Esophagus muscularis mucosa (tissue), 4 donors: ENCODE measurements around the gene NRARP. TPM values are rescaled to one million over a fixed set of nuclear protein-coding genes. Genes with fewer than 3 reads are reported as not detected.

Source experiments
- total RNA-seq, 4 donors: library from RNA; depleted of rRNA; stranded (reverse); fragments of >200 nt; gene quantifications; one replicate each; pipeline versions ENCODE4 v1.1.0 to v1.2.1, GENCODE V29; 2016

Gene NRARP
- total RNA-seq, 4 donors from 2014 or later: 2.9 to 10.3 (median 7.2) TPM

Other genes with a start within 250 kb of the NRARP start
- 1 to 10 TPM in 2 of 4 donors, under 1 TPM in 2; 0.42 to 1.2 (median 1.0) TPM for gene ENTPD2, start 248.2 kb downstream of the NRARP start, total RNA-seq
- under 1 TPM in 3 of 4 donors, not detected in 1; 0.17 to 0.40 (median 0.26) TPM for gene SAPCD2, start 231.7 kb downstream of the NRARP start, total RNA-seq
- 1 to 10 TPM; 3.6 to 5.8 (median 5.0) TPM for gene UAP1L1, start 224.8 kb downstream of the NRARP start, total RNA-seq
- 10 to 100 TPM; 22.4 to 36.6 (median 27.0) TPM for gene MAN1B1, start 215.3 kb downstream of the NRARP start, total RNA-seq
- gene DPP7, start 187.5 kb downstream of the NRARP start, total RNA-seq: 100 to 1,000 TPM in 2 of 4 donors, 10 to 100 TPM in 2; 90.1 to 121 (median 104) TPM
- under 1 TPM in 3 of 4 donors, not detected in 1; 0.11 to 0.50 (median 0.19) TPM for gene GRIN1, start 163.1 kb downstream of the NRARP start, total RNA-seq
- gene LRRC26, start 132.2 kb downstream of the NRARP start, total RNA-seq: not detected
- gene TMEM210, start 130.2 kb downstream of the NRARP start, total RNA-seq: not detected
- gene ANAPC2, start 113.7 kb downstream of the NRARP start, total RNA-seq: 10 to 100 TPM; 18.7 to 28.7 (median 25.1) TPM
- gene SSNA1, start 113.6 kb downstream of the NRARP start, total RNA-seq: 10 to 100 TPM; 58.2 to 99.5 (median 76.7) TPM
- 10 to 100 TPM in 1 of 4 donors, 1 to 10 TPM in 3; 4.1 to 12.6 (median 7.7) TPM for gene TPRN, start 101.5 kb downstream of the NRARP start, total RNA-seq
- 10 to 100 TPM; 28.8 to 45.8 (median 34.8) TPM for gene TMEM203, start 96.6 kb downstream of the NRARP start, total RNA-seq
- 10 to 100 TPM in 1 of 4 donors, 1 to 10 TPM in 3; 6.5 to 12.3 (median 8.0) TPM for gene NDOR1, start 96.6 kb downstream of the NRARP start, total RNA-seq
- gene RNF208, start 80.0 kb downstream of the NRARP start, total RNA-seq: 1 to 10 TPM; 1.2 to 4.2 (median 2.4) TPM
- under 1 TPM in 3 of 4 donors, not detected in 1; 0.33 to 0.45 (median 0.40) TPM for gene CYSRT1, start 77.1 kb downstream of the NRARP start, total RNA-seq
- gene RNF224, start 74.8 kb downstream of the NRARP start, total RNA-seq: not detected
- not detected for gene SLC34A3, start 71.4 kb downstream of the NRARP start, total RNA-seq
- 100 to 1,000 TPM; 227 to 469 (median 304) TPM for gene TUBB4B, start 61.0 kb downstream of the NRARP start, total RNA-seq
- not detected for gene STPG3, start 51.0 kb downstream of the NRARP start, total RNA-seq
- gene NELFB, start 46.9 kb downstream of the NRARP start, total RNA-seq: 10 to 100 TPM; 26.6 to 73.2 (median 48.8) TPM
- gene TOR4A, start 24.5 kb downstream of the NRARP start, total RNA-seq: 1 to 10 TPM; 5.0 to 9.2 (median 7.3) TPM
- gene EXD3, start 120.9 kb upstream of the NRARP start, total RNA-seq: 10 to 100 TPM in 3 of 4 donors, 1 to 10 TPM in 1; 8.3 to 22.3 (median 14.2) TPM
- gene NOXA1, start 121.1 kb upstream of the NRARP start, total RNA-seq: 1 to 10 TPM; 2.1 to 4.0 (median 3.0) TPM
- not detected for gene ENTPD8, start 139.1 kb upstream of the NRARP start, total RNA-seq
- 10 to 100 TPM; 41.9 to 71.0 (median 58.9) TPM for gene NSMF, start 157.1 kb upstream of the NRARP start, total RNA-seq
- 1 to 10 TPM; 3.0 to 6.2 (median 4.0) TPM for gene PNPLA7, start 248.1 kb upstream of the NRARP start, total RNA-seq
- gene MRPL41, start 249.6 kb upstream of the NRARP start, total RNA-seq: 10 to 100 TPM; 59.8 to 83.8 (median 78.2) TPM